ENCODE measurements around the gene HEXA. TPM values are rescaled to one million over a fixed set of nuclear protein-coding genes. Genes with fewer than 3 reads are reported as not detected.
A peak's percentile ranks its signal among the peaks of the same experiment; 100 is the strongest.

HEXA gene
- polyA plus RNA-seq, 4 donors, result 89.7 to 122 (median 114) TPM

DNA sequence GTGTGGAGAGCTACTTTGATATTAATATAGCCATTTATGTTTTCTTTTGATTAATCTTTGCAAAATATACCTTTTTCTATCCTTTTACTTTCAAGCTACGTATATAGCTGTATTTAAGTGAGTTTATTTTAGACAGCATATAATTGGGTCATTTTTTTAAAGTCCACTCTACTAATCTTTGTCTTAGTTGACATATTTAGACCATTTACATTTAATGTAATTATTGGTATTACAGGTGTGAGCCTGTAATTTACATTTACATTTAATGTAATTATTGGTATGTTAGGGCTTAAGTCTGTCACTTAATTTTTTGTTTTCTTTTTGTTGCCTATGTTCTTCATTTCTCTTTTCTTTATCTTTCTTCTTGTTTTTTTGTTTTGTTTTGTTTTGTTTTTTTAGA is 52.1 kb downstream of the HEXA start:
- no peak for DNase-seq (ENCODE audit: low read depth in 4 of 4, low spot score in 3 of 4)

DNA sequence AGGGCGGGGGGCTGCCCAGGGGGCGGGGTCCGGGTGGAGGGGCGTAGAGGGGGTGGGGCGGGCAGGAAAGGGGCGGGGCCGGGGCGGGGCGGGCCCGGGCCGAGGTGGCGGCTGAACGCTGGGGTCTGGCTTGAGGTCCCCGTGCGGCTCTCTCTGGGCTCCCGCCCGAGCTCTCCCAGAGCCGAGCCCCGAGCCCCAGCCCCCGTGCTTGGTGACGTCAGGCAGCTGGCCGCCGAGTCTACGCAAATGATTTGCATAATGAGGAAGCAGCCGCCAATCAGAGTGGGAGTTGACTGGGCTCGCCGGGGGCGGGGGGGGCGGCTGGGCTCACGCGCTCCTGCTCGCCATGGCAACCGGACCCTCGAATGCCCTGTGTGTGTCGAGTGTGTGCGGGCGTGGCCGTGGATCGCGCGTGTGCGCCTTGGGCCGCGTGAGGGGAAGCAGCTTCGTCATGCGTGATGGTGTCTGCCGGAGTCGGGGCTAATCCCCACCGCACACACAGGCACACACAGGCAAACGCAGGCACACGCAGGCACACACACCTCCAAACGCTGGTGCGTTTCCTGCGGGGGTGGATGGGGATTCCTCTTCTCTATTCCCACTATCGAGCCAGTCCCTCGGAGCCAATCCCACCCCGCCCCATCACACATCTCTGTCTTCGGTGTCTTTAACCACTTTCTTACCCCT is 55.7 kb downstream of the HEXA start, which contains the start of gene CELF6:
CELF6 (minus strand) TSS at position 173 of the 687 bp plus-strand sequence. CDS start 283 bp downstream, outside the sequence.
- peak; percentile 66 to 71 (median 67) for DNase-seq (ENCODE audit: low read depth in 4 of 4, low spot score in 3 of 4)

DNA sequence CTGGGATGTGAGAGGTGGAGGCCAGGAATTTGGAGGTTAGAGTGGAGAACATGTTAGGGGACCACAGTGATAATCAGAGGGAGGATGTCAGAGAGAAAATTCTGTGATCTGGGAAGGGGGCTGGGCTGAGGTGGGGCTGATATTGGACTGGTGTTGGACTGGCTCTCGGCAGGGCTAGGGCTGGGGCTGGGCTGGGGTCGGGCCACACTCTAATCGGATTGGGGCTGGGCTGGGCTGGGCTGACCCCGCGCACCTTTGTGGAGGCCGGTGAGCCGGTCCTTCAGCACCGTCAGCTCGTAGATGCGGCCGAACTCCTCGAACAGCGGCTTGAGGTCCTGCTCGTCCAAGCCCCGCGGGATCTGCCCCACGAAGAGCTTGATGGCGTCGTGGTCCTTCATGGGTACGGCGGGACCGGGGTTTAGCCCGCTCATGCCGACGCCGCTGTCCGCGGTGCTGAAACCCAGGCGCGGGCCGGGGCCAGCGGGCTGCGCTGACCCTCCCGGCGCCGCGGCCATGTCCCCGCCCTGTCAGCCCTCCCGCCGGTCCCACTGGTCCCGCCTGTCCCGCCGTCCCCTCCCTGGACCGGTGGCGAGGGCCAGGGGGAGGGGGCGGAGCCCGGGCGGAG is 56.3 kb downstream of the HEXA start:
- peak in 3 of 4 donors; percentile 59 to 70 (median 68) for DNase-seq (ENCODE audit: low read depth in 4 of 4, low spot score in 3 of 4)

DNA sequence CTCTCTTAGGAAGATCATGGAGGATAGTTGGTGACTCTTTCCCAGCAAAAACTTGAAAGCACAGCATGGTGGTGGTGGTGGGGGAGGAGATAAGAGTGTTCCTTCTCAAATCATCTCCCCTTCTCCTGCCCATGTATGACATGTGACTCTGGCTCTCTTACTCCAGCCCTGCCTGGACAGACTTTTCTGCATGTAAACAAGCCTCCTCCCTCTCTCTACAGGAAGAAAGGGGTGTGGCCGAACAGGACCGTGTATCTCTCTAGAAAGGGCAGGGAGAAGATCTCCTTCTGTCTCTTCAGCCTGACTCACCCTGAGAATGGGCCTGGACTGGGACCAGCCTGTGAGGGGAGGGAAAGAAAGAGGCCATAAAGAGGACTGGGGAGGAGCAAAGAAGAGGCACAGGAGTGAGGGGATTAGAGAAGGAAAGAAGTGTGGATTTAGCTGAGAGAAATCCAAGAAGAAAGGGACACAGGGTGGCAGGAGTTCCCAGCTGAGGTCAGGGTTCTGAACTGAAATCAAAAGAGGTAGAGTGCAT is 57.3 kb downstream of the HEXA start:
- DNase-seq (ENCODE audit: low read depth in 4 of 4, low spot score in 3 of 4), result no peak

DNA sequence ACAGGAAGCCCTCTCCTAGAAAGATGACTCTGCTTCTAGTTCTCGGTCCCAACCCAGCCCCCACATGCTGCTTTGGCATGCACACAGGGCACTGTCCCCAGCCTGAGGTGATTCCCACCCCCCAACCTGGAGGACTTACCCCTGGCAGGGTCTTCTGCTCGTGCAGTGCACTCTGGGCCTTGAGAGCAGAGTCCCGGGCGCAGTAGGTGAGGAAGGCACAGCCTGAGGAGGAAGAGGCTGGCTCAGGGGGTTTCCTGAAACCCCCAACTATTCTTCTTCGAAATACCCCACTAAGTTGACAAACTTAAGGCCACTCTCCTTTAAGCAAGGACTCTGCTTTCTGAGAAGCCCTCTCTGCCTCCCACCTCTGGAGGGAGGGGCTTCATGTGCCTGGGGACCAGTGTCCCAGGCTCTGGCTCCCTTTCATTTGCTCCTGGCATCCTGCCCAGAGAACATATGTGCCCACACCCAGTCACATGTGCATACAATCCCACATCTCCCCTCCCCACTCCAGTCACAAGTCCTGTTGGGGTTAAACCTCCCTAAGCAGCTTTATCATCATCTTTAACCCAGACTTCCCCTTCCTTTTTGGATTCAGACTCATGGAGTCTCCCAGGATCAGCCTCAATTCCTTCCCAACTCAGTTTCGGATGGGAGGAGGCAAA is 60.0 kb downstream of the HEXA start:
- DNase-seq (ENCODE audit: low read depth in 4 of 4, low spot score in 3 of 4), result no peak

DNA sequence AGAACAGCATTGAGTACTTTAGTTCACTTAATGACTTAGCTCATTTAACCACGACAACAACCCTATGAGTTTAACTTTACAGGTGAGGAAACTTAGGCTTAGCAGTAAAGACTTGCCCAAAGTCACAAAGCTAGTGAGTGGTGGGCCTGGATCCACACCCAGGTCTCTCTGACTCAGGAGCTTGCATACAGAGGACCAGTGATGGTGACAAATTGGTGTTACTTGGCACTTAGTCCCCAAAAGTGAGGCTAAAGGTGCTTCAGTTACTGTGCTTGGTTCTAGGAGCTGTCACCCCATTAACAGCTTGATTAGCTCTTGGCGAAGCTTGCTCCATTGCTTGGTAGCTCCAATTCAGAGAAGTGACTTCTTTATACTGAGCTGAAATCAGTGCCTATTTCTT is 61.9 kb downstream of the HEXA start:
- DNase-seq (ENCODE audit: low read depth in 4 of 4, low spot score in 3 of 4), result no peak

DNA sequence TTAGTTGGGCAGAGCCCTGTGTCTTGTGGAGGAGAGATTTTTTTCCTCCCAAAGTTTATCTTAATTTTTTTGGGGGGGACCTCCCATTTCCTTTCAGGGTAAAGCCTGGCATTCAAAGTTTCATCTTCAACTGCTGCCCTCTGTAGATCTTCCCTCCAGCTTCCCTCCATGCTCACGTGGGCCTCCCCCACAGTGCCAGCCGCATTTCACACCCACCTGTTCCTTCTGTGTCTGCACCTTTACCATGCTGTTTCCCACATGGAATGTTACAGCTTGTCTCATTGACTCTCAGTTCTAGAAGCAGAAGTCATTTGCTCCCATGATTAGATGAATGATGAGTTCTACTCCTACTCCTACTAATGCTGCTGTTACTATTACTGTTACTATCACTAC is 62.4 kb downstream of the HEXA start:
- DNase-seq (ENCODE audit: low read depth in 4 of 4, low spot score in 3 of 4), result no peak

DNA sequence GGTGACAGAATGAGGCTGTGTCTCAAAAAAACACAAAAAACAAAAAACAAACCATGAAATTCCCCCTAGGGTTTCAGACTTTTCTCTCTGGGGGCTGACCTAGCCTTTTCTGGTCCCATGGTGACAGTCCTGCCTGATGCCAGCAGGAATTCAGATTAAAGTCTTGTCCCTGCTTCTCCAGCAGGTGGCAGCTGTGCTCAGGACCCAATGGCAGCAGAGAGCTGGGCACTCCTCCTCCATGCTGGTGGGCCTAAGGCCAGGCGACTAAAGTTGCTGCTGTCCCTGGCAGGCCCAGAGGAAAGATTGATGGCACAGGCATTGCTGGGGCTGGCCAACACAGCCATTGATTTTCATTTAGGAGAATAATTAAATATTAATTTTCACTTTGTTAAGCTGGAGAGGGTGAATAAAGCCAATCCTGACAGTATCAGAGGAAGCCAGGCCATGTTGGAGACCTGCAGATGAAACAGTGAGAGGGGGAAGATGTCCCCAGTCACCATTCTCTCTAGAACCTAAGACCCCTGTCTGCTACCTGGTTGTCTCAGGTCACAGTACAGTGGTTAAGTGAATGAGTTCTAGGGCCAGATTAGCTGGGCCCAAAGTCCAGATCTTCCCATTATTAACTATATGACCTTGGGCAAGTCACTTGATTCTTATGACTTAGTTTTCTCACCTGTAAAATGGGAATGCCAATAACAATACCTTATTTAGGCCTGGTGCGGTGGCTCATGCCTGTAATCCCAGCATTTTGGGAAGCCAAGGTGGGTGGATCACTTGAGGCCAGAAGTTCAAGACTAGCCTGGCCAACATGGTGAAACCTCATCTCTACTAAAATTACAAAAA is 63.0 kb downstream of the HEXA start:
- DNase-seq (ENCODE audit: low read depth in 4 of 4, low spot score in 3 of 4), result peak in 3 of 4 donors; percentile 5 to 30 (median 22)

DNA sequence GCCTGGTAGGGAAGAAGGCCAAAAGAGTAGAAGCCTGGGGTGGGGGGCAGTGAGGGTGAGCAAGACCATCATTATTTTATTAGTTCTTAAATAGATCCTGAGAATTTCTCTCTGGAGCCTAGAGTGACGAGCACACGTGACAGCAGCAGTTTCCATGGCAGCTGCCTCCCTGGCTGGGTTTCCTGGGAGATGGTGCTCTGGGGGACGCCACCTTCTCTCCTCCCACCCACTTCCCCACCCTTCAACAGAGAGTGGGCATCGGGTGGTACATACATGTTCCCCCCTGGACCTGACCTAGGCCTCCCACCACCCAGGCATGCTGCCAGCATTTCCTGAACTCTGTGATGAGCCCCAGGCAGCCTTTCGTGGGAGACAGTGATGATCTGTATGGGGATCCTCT is 68.8 kb downstream of the HEXA start:
- no peak for DNase-seq (ENCODE audit: low read depth in 4 of 4, low spot score in 3 of 4)

DNA sequence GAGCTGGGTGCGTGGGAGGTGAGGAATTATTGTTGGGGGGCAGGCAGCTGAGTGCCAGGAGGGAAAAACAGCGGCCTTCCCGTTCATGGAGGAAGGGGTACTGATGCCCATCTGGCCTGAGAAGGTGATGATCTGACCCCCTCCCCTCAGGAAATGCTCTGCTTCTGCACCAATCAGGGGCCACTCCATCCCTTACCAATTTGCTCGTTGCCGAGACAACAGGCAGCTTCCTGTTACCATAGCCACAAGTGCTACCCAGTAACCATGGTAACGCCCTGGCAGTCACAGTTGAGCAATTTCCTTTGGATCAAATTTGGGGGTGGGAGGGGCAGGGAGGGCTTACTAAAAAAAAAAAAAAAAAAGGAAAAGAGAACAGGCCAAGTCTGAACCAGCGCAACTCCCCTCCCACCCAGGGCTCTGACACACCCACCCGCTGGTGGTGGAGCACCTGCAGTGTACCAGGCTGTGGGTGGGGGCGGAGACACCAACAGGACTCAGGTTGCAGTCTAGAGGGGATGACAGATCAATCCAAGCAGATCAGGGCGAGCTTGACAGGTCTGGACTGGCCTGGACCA is 69.5 kb downstream of the HEXA start:
- DNase-seq (ENCODE audit: low read depth in 4 of 4, low spot score in 3 of 4), result no peak

DNA sequence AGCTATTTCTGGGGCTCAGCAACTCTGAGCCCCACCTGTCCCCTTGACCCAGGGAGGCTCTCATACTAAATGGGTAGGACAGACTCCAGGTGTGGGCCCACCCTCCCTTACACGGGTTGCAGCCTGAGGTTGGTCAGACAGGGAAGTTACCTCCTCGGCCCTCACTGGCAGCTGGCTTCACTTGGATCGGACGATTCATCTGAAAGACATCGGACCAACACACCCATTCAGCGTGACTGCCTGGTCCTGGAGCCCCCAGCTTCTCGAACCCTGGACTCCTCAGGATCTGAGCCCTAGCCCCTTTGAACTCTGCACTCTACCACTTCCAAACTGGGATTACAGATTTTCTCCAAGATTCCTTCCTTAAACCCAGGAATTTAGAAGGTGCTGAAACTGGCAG is 71.2 kb downstream of the HEXA start:
- DNase-seq (ENCODE audit: low read depth in 4 of 4, low spot score in 3 of 4), result no peak

DNA sequence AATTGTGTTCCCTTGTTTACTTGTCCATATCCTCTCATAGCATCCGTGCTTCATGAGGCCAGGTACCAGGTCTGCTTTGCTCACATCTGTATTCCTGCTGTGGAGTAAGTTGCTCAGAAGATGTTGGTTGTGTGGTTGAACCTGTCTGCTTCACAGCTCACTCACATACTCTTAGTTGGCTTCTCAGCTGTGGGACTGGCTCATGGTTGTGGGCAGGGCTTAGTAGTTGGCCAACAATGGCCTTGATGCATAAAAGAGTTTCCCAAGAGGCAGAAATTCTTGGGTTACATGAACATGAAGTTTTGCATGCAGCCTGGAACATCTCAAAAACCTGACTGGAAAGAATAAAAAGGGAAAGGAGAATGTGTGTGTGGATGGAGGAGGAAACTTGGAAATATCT is 72.9 kb downstream of the HEXA start:
- no peak for DNase-seq (ENCODE audit: low read depth in 4 of 4, low spot score in 3 of 4)

Other genes starting within 250 kb of the HEXA start
- gene GRAMD2A, start 178.2 kb downstream of the HEXA start, polyA plus RNA-seq (ENCODE audit: insufficient read length in 4 of 4), result 10 to 100 TPM in 1 of 4 donors, 1 to 10 TPM in 2, under 1 TPM in 1; 0.23 to 11.0 (median 7.2) TPM
- gene PKM, start 144.8 kb downstream of the HEXA start, polyA plus RNA-seq (ENCODE audit: insufficient read length in 4 of 4), result 100 to 1,000 TPM; 320 to 718 (median 630) TPM
- 100 to 1,000 TPM in 1 of 4 donors, 10 to 100 TPM in 3; 95.7 to 148 (median 97.9) TPM for gene PARP6, start 103.5 kb downstream of the HEXA start, polyA plus RNA-seq (ENCODE audit: insufficient read length in 4 of 4)
- 1 to 10 TPM; 2.1 to 5.6 (median 4.2) TPM for gene CELF6, start 55.9 kb downstream of the HEXA start, polyA plus RNA-seq (ENCODE audit: insufficient read length in 4 of 4)
- not detected for gene TMEM202, start 22.3 kb upstream of the HEXA start, polyA plus RNA-seq (ENCODE audit: insufficient read length in 4 of 4)
- gene ARIH1, start 98.3 kb upstream of the HEXA start, polyA plus RNA-seq (ENCODE audit: insufficient read length in 4 of 4), result 100 to 1,000 TPM; 183 to 219 (median 199) TPM